GM21786 (cell line): Measurements from ENCODE around the gene BZW1.
A peak's percentile ranks its signal among the peaks of the same experiment; 100 is the strongest.

ENCODE experiments used
- ATAC-seq: cut with Tn5 transposase; IDR thresholded peaks from one replicate; pipeline ENCODE4 v1.9.1; 2021; ENCODE audit not compliant: unreplicated experiment

The BZW1 gene

DNA sequence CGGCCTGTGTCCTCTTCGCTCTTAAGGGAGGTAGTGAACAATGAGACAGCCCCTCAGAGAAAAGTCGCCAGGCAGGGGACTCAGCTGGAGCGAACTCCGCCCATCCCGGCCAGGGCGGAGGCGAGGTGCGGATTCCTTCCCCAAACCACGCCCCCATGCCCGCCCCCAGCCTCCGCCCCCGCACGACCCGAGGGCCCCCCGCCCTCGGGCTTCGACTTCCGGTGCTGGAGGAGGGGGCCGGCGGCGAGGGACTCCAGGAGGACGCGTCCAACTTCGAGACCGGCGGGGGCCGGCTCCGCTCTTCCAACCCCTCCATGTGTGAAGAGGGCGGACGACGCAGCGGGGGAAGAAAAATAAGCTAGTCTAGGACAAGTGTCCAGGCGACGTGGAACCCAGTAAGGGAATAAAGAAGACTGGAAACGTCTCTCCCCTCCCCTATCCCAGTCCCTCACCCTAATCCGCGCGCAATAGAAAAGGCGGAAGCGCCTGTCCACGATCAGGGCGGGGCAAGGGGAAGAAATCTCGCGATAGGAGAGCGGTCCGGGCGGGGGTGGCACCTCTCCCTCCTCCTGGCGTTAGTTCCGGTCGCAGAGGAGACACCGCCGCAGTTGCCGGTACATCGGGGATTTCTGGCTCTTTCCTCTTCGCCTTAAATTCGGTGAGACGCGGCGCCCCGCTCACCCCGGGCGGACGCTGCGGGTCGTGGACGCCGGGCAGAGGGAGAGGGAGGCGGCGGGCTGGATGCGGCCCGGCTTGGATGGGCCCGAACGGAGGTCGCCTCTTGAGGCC is at the start of gene BZW1:
TSS of gene BZW1 (plus strand) at position 578 of the 789 bp plus-strand sequence. CDS start 1,308 bp downstream, outside the sequence.
- ATAC-seq: peak; percentile 75

DNA sequence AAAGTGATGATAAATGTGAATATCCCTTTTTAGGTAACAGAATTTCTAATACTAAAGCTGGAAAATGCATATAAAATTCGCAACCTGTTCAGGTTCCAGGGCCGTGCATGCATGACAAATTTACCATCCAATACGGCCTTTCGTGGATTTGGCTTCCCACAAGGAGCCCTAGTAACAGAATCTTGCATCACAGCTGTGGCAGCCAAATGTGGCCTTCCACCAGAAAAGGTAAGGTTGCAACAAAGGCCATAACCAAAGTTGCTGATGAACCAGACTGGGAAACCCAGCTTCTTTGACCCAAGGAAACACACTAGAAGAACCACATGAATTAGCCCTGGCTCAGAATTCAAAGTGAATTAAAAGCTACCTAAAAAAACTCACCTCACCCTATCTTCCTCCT is 49.6 kb upstream of the BZW1 start:
- ATAC-seq: no peak

DNA sequence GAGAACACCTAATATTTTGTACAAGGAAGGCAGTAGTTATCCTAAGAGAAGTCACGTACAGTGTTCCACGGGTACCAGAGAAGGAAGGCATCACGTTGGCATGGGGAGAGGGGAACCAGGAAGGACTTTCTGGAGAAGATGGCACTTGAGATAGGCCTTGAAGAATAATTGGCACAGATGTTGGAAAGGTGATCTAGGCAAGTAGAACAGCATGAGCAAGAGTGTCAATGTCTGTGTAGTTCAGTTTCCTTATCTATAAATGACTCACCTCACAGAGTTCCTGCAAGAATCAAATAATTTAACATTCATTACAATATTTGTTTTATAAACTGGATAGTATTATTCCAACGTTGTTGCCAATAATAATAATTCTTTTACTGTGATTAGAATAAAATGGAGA is 48.3 kb upstream of the BZW1 start:
- no peak for ATAC-seq

DNA sequence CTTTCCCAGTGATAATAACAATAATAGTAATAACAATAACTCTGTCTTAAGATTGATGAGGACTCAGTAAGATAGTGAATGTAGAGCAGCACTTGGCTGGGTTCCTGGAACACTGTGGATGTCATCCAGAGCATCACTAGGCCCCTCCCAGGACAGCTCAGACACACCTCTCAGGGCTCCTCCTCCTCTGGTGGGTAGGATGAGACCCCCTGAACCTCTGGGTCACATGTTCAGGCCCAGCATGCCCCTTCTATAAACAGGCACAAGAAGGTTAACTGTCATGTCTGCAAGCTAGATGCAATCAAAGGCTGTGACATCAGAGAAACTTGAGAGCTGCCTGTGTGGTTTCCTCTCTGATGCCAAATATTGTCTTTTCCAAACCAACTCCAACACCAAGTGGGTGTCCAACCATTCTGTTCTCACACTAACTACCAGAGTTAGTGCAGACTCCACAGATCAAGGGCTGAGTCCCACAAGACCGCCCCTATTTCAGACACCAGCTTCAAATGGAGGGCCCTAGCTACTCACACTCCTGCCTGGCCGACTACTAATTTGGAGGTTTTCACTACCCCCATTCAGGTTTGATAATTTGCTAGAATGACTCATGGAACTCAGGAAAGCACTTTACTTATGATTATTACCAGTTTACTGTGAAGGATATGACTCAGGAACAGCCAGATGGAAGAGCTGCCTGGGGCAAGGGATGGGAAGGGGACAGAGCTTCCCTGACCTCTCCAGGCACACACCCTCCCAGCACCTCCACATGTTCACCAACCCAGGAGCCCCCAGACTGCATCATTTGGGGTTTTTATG is 46.4 kb upstream of the BZW1 start:
- ATAC-seq: peak; percentile 51

DNA sequence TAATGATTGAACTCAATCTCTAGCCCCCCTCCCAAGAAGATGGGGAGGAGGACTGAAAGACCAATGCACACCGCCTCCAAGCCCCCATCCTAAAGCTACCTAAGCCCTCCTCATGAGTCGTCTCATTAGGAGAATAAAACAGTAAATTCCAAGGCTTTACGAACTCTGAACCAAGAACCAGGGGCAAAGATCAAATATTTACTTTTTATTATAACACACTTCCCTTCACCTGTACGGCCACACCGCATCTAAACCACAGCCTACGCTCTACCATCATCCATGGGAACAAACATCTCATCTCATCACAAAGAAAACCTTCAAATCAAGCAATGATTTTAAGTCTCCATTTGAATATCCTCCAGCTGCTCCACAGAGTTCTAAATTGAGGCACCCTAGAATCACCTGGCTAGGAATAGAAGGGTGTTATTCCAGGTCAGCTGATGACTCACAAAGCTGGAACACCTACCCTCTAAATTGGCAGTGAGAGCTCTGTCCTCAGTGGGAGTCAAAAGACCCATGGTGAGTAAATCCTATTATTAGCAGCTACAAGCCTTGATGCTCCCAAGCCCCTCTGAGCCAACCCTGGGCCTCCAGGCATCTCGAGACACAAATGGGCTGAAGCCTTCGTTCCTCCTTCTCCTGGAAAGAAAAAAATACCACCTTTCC is 45.6 kb upstream of the BZW1 start:
- ATAC-seq: no peak

DNA sequence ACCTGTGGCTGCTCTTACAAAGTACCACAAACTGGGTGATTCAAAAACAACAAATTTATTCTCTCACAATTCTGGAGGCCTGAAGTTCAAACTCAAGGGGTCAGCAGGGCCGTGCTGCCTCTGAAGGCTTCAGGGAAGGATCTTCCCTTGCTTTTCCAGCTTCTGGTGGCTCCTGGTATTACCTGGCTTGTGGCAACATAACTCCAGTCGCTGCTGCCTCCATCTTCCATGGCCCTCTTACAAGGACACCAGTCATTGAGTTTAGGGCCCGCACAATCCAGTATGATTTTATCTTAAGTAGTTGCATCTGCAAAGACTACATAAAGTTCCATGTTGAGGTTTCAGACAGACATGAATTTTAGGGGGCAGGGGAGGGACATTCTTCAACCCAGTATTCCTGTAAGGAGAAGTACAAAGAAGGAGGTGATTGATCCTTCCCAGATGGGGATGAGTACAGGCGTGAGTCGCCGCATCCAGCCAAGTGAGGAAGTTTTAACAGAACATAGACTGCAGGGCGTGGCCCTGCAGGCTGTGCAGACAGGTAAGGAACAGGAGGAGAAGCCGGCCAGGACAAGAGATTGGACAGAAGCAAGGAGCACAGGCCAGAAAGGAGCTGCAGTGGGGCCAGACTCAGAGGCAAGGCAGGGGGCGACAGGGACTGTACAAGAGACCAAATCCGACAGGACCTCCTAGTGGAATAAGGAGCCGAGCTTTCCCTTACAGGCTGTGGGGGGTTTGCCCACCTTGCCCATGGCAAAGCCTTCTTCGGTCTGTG is 44.4 kb upstream of the BZW1 start:
- no peak for ATAC-seq

DNA sequence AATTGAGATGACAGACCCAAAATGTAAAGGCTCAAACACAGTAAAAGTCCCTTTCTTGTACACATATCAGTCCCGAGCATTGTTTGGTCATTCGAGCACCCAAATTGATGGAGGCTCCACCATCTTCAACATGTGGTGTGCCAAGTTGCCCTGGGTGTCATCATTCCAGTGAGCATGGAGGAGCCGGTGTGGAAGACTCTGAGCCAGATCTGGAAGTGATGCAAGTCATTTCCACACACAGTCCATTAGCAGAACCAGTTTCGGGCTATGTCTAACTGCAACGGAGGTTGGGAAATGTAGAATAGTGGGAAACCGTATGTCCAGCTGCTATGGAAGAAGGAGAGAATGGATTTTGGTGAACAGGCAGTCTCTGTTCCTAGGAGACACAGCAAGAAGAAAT is 40.9 kb upstream of the BZW1 start:
- no peak for ATAC-seq

DNA sequence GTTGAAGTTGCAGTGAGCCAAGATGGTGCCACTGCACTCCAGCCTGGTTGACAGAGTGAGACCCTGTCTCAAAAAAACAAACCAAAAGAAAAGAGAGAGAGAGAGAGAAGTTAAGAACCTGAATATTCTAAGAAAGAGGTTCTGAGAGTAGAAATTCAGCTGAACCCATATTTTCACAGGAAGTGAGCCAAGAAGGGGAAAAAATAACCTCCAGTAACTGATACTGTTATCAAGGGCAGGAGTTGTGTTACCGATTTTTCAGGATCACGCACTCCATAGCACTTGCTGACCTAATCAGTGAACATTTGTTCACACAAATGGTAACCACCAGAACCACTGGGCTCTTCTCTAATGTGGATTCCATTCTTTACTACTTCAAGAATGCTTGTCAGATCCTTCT is 39.1 kb upstream of the BZW1 start:
- ATAC-seq: peak; percentile 70

DNA sequence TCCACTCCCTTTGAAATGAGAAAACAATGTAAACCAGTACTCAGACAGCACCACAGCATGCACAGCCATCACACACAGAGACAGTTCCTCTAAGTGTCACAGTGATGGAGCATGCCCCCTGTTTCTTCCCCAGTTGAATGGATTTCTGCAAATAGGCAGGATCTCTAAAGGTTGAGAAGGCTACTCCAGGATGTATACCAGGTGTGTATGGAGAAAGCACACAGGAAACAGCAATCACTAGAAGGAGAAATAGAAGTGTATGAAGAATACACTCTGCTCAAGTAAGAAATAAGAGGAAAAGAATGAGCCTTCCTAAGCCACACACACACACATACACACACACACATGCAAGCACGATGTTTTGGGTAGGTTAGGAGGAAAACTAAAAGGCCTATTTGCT is 38.6 kb upstream of the BZW1 start:
- ATAC-seq: no peak

DNA sequence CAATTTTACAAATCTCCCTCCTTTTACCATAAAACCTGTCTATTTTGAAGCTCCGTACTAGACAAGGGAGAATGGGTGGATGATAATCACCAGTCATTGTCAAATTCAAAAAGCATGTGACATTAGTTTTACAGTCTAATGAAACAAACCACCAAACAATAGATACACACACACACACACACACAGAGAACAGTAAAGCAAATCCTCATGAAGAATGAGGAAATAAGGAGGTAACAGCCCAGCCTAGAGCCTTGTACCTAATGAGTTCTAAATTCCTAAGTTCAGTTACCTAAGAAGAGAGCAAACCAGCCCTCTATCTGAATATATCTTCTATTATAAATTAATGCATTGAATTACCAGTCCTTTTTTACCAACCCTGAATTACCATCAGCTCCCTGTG is 36.8 kb upstream of the BZW1 start:
- no peak for ATAC-seq

DNA sequence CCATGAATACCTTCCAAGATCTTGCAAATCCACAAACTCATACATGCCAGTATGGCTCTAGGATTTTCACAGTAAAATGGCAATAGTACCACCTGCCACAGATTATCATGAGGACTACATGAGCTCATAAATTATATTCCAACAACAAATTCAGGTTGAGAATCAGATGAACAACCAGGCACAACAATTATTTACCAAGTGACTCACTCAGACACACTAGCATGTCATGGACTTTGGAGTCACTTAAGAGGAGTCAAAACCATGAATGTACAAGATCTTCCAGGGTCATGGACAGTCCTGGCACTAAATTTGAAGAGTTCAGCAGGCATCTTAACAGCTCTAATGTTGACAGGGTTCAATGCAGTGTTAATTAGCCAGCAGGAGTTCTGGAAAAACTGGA is 34.4 kb upstream of the BZW1 start:
- no peak for ATAC-seq

DNA sequence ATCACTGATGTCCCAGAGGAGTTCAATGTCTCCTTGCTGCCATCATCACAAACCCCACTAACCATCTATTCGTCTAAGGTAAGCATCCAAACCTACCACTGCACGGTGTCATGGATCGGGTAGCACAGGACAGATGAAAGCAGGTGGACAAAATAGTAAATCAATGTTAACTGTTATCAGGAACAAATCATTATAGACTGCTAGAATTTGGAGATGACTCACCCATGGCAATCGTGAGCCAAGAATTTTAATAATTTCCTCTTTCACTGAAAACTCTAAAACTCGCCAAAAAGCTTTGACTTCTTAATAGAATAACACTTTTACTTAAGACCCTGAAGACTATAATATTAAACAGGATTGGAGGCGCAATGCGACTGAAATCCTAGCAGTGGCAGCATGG is 33.7 kb upstream of the BZW1 start:
- no peak for ATAC-seq

DNA sequence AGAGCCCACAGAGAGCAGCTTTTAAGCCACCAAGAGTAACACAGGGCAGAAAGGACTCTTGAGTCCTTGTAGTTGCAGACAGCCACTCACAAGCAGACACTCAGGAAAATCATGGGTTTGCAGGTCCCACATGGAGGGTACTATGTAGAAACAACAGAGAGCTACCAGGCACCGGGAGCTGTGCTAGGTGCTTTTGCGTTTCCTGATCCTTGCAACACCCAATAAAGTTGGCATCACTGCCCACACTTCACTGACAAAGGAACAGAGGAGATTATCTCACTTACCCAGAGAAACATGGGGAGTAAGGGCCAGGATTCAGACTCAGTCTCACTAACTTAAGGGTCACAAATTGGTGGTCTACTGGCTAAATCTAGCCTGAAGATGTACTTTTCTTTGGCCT is 32.5 kb upstream of the BZW1 start:
- no peak for ATAC-seq

DNA sequence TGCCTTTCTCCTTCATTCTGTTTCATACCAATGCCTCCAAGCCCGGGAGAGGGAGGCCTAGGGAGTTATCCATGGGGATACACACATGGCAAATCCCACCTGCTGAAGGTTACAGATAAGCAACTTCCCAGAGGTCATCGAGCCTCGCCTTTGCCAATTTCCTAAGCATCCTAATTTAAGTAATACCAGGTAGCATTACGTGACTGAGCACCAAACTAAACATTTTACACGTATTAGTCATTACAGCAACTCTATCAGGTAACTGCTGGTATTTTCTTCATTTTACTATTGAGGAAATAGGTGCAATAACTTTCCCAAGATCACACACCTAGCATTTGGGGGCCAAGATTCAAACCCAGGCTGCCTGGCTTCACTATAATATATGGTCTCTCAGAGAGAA is 30.1 kb upstream of the BZW1 start:
- ATAC-seq: no peak

DNA sequence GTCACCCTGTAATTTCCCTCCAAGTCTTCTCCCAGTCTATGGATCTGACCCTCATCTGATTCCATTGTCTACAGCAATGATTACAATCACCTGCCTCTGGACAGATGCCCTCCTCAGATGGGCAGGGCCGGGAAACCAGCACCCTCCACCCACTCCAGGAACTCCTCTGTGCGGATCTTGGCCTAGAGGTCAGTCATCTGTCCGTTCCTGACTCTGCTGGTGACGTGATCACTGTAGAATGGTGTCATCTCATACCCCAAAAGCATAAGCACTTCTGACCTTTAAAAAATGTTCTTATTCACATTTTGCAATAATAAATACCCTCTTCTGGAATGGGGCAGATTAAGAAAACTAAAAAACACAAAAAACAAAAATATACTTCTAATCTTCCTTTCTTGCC is 29.5 kb upstream of the BZW1 start:
- ATAC-seq: no peak

DNA sequence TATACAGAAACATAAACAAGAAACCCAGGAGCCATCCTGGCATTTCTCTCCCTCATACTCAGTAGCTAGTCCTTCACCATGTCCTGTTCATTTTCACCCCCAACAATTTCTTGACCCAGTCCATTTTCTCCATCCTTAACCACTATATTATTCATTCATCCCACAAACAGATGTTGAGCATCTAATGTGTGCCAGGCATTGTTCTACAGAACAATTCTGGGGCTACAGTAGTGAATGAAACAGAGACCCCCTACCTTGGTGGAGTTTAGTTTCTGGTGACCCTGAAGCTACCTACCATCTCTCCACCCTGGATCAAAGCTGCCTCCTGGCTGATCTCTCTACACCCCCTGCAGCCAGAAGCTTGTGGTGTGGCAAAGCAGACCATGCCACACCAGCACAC is 27.5 kb upstream of the BZW1 start:
- ATAC-seq: no peak

DNA sequence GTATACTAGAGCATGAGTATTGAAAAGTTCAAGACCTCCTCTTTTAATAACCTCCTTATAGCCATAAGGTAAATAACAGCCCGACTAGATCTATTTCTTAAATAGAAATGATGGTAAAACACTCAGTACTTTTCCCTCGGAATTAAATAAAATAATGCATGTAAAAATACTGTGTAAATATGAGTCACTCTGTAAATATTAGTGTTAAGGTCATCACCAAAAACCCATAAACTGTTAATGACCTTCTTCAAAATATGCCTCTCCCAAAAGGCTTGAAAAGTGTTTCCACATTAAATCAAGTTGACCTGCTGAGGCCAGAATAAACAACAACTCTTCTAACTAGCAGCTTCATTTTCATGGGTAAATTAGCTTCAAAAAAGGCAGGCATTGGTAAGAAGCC is 25.3 kb upstream of the BZW1 start:
- no peak for ATAC-seq

DNA sequence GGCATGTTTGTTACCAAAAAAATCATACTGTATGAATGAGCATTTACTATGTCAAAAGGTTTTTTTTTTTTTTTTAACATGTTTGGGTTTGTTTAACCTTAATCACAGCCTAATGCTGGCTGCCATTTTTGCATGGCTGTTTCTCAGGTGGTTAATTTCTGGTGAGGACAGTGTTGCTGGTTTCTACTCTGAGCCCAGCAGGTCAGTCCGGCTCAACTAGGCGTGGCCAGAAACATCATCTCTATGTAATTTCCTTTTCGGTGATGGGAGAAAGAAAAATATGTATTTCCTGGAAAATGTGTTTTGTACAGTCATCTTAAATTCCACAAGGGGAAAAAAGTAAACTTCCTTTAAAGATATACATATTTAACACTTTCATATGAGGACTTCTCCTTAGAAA is 24.9 kb upstream of the BZW1 start:
- ATAC-seq: no peak

DNA sequence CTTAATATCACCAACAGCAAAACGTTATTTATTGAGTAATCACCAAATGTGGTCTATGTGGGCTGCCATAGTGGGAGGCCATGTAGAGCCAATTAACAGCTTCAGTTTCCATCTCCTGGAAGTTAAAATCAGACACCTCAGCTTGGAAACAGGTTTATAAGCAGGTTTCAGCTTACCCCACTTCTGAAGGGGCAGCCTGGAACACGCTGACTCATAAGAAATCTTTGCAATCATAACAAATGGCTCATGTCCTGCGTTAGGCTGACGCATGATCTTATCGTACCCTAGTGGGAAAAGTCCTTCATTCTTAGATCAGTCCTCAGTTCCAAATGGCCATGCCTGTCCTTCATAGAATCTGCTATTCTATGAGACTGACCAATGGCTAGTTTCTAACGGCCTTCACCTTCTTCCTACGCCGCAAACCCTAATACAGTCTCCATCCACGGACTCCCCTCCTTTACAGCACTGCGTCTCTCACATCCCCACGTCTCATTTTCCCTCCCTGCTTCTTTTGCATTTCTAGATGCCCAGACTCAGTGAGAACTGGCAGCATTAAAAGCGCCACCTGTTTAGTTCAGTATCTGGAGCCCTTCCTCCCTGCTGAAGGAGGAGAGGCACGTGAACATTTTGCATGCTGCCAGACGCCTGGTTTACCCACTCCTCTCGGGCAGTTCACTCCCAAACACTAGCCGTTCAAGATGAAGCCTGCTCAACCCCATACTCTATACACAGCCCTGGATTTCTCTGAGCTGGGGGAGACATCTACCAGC is 24.2 kb upstream of the BZW1 start:
- no peak for ATAC-seq

DNA sequence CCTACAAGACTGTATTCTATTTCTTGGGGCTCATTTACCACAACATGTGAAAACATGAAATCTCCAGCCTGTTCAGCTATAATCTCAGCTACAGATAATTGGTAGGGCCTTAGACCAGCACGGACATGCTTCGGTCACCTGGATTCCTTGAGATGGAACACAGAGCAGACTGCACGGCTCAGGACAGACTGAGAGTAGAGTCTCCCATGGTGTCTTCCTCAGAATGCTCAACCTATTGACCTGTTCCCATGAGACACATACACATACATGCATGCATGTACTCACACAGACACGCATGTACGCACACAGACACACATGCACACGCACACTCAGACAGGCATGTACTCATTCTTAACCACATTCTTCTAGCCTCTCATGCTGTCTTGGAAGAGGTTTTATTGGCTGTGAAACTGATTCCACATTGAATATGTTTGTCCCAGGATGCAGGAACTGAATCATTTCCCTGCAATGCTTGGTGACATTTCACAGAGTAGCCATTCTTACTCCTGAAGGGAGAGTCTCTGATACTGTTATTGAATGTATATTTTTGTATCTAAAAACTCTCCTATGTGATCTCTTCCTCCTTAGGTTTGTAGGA is 23.5 kb upstream of the BZW1 start:
- ATAC-seq: no peak
